SU-DHL-6 (cell line): Measurements from ENCODE around the gene MFSD8.

ENCODE experiments used
- CTCF ChIP-seq: fragments of 200-600 bp; sonication (generic); IDR thresholded peaks from one replicate; pipeline ENCODE4 v1.5.1; 2017; ENCODE audit warnings: antibody characterized with exemption, mild to moderate bottlenecking, low read length, moderate library complexity; ENCODE audit not compliant: insufficient read depth, poor library complexity, severe bottlenecking
- EZH2phosphoT487 ChIP-seq: fragments of 200-600 bp; sonication (generic), shearing (Covaris generic); conservative IDR thresholded peaks from 2 replicates; pipeline ENCODE4 v1.6.1; 2018; ENCODE audit warnings: mild to moderate bottlenecking, antibody characterized with exemption, low read length, moderate library complexity, mixed read lengths

- no peak for TF ChIP-seq CTCF
- no peak for TF ChIP-seq EZH2phosphoT487
Observed at GRCh38 chr4:127967141-127967775, 2.3 kb upstream of the MFSD8 start.
